ENCODE data around the gene R3HDM2.
"Not testable (repeated sequence)": the region's sequence is repeated elsewhere in the genome, so short reads cannot be mapped to it uniquely, and the experiment has no call there.

The R3HDM2 gene

GRCh38 chr12:57280211-57281062 lies 150.4 kb downstream of the R3HDM2 start:
- DNase-seq (ENCODE audit: low read depth): peak; percentile 85
- TF ChIP-seq, protein P1, sequence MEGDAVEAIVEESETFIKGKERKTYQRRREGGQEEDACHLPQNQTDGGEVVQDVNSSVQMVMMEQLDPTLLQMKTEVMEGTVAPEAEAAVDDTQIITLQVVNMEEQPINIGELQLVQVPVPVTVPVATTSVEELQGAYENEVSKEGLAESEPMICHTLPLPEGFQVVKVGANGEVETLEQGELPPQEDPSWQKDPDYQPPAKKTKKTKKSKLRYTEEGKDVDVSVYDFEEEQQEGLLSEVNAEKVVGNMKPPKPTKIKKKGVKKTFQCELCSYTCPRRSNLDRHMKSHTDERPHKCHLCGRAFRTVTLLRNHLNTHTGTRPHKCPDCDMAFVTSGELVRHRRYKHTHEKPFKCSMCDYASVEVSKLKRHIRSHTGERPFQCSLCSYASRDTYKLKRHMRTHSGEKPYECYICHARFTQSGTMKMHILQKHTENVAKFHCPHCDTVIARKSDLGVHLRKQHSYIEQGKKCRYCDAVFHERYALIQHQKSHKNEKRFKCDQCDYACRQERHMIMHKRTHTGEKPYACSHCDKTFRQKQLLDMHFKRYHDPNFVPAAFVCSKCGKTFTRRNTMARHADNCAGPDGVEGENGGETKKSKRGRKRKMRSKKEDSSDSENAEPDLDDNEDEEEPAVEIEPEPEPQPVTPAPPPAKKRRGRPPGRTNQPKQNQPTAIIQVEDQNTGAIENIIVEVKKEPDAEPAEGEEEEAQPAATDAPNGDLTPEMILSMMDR (conservative IDR thresholded peaks at IDR 0.05; ENCODE audit: low read length): no peak
- no peak overlapping the region for H3K4me3 ChIP-seq (ENCODE audit: low read length)

DNA sequence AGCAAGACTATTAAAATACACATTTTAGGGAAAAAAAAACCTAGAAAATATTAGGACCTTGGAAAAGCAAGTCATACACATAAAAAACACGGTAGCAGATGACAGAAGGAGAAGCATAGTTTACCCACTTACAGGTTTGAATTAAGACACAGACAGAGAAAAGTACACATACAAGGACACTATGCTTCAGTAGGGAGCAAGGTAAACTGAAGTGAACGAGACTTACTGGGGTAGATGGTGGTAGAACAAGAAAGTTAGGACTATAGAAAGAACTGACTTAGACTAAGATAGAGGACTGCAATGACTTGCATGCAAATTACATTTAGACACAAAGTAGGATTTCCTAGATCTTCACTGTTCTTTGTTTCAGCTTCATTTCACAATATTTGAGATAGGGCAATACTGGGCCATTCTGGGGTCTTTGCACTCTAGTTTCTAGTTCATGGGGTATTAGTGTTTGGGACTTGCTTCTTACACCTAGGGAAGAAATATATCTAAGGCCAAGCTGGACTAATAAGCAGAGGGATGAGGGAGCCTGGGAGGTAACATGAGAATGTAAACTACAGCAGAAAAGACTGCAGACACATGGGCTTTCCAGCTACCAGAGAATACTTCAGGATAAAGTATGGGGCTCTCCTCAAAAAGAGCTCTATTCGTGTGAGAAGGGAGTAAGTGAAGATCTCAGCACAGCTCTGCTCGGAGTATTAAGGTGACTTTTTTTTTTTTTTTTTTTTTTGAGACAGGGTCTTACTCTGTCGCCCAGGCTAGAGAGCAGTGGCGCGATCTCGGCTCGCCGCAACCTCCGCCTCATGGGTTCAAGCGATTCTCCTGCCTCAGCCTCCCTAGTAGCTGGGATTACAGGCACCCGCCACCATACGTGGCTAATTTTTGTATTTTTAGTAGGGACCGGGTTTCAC lies 152.1 kb downstream of the R3HDM2 start:
- TF ChIP-seq, protein P1 (conservative IDR thresholded peaks at IDR 0.05; ENCODE audit: low read length): no peak
- DNase-seq (ENCODE audit: low read depth): no peak
- H3K4me3 ChIP-seq (ENCODE audit: low read length): no peak overlapping the region

- DNase-seq (ENCODE audit: low read depth): peak; percentile 25
- TF ChIP-seq, protein P1 (conservative IDR thresholded peaks at IDR 0.05; ENCODE audit: low read length): peak; percentile 47
- H3K4me3 ChIP-seq (ENCODE audit: low read length): no peak overlapping the region
These were observed 153.8 kb downstream of the R3HDM2 start for GRCh38 chr12:57276935-57277563.

- DNase-seq (ENCODE audit: low read depth); H3K4me3 ChIP-seq (ENCODE audit: low read length): not testable (repeated sequence)
These were observed 154.6 kb downstream of the R3HDM2 start for GRCh38 chr12:57276233-57276632.

DNA sequence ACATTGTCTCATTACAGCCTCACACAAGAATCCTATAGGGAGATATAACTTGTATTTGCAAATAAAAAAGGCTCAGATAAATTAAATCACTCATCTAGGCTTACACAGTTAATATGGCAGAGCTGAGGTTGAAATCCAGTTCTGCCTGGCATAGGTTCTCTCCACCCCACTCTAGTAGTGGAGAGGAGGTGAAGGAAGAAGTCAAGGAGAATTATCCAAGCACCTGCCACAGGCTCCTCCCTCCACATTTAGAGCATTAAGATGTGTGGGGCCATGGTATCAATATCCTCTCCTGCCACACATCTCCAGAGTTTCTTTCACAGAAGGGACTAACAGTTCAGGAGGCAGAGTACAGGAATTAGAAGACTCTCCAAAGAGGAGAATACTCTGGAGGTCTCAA lies 157.3 kb downstream of the R3HDM2 start:
- DNase-seq (ENCODE audit: low read depth): no peak
- H3K4me3 ChIP-seq (ENCODE audit: low read length): no peak overlapping the region
- TF ChIP-seq, protein P1 (conservative IDR thresholded peaks at IDR 0.05; ENCODE audit: low read length): no peak

GRCh38 chr12:57272337-57273151 lies 158.3 kb downstream of the R3HDM2 start:
- TF ChIP-seq, protein P1 (conservative IDR thresholded peaks at IDR 0.05; ENCODE audit: low read length): peak; percentile 19
- H3K4me3 ChIP-seq (ENCODE audit: low read length): no peak overlapping the region
- peak; percentile 61 for DNase-seq (ENCODE audit: low read depth)

All from AG10803 (cell line).